ACC112 (cell line): ENCODE measurements around the gene PFDN6.
A peak's percentile ranks its signal among the peaks of the same experiment; 100 is the strongest.

Source experiments
- H2AFZ ChIP-seq: fragments of 200-600 bp; sonication (generic); one replicate; pipeline ENCODE4 v1.6.0; 2017; ENCODE audit warnings: antibody characterized with exemption, low read length; ENCODE audit not compliant: unreplicated experiment
- H3K27ac ChIP-seq: fragments of 200-600 bp; sonication (generic); 2 replicates; pipeline ENCODE4 v1.5.1; 2014; ENCODE audit warnings: low read depth, mild to moderate bottlenecking, antibody characterized with exemption, low read length, moderate library complexity
- H3K27me3 ChIP-seq: fragments of 200-600 bp; sonication (generic); 2 replicates; pipeline ENCODE4 v1.6.1; 2014; ENCODE audit warnings: mild to moderate bottlenecking, antibody characterized with exemption, low read length, moderate library complexity, mixed read lengths; ENCODE audit not compliant: insufficient read depth
- H3K36me3 ChIP-seq: fragments of 200-600 bp; sonication (generic); 2 replicates; pipeline ENCODE4 v1.6.1; 2016; ENCODE audit warnings: mild to moderate bottlenecking, antibody characterized with exemption, low read length, moderate library complexity, mixed read lengths; ENCODE audit not compliant: insufficient read depth
- H3K4me1 ChIP-seq: fragments of 200-600 bp; sonication (generic); one replicate; pipeline ENCODE4 v1.6.1; 2016; ENCODE audit warnings: low read length, mixed read lengths; ENCODE audit not compliant: insufficient read depth, unreplicated experiment, control insufficient read depth
- H3K4me3 ChIP-seq: fragments of 200-600 bp; sonication (generic); 2 replicates; pipeline ENCODE4 v1.5.1; 2014; ENCODE audit warnings: mild to moderate bottlenecking, low read depth, low read length
- H3K79me2 ChIP-seq: fragments of 200-600 bp; sonication (generic); one replicate; pipeline ENCODE4 v1.6.0; 2016; ENCODE audit warnings: low read length; ENCODE audit not compliant: control insufficient read depth, unreplicated experiment, insufficient read depth

The PFDN6 gene

GRCh38 chr6:33318426-33319073 is 29.1 kb downstream of the PFDN6 start:
- Histone ChIP-seq H3K4me1 (peaks cover 46% of the 10 kb centered on the region), H3K79me2 (peaks cover 47% of the 10 kb centered on the region), H2AFZ (no peak overlapping the region)

GRCh38 chr6:33319939-33320314 is 30.5 kb downstream of the PFDN6 start:
- Histone ChIP-seq H3K79me2 (peaks cover 37% of the 10 kb centered on the region), H3K4me1 (peaks cover 41% of the 10 kb centered on the region), H3K27me3 (no peaks in the 10 kb centered on the region), H3K27ac (peak overlapping the region; percentile 92), H3K4me3 (peak overlapping the region; percentile 43), H2AFZ (no peak overlapping the region), H3K36me3 (peaks cover 10% of the 10 kb centered on the region; the same call in 1 of the 2 replicates)

More at GRCh38 chr6:33318426-33319073, 29.1 kb downstream of the PFDN6 start:
- Histone ChIP-seq H3K36me3 (peaks cover 10% of the 10 kb centered on the region; the same call in 1 of the 2 replicates), H3K27ac (peak overlapping the region; percentile 77), H3K4me3 (peak overlapping the region; percentile 83), H3K27me3 (no peaks in the 10 kb centered on the region)

- no peaks in the 10 kb centered on the region for H3K27me3 ChIP-seq
- peaks cover 34% of the 10 kb centered on the region for H3K79me2 ChIP-seq
- H3K4me3 ChIP-seq = peak overlapping the region; percentile 95
- H2AFZ ChIP-seq = no peak overlapping the region
- peaks cover 38% of the 10 kb centered on the region for H3K4me1 ChIP-seq
- peak overlapping the region; percentile 92 for H3K27ac ChIP-seq
- H3K36me3 ChIP-seq = peaks cover 10% of the 10 kb centered on the region; the same call in 1 of the 2 replicates
Observed at GRCh38 chr6:33320315-33321181, 31.1 kb downstream of the PFDN6 start.

DNA sequence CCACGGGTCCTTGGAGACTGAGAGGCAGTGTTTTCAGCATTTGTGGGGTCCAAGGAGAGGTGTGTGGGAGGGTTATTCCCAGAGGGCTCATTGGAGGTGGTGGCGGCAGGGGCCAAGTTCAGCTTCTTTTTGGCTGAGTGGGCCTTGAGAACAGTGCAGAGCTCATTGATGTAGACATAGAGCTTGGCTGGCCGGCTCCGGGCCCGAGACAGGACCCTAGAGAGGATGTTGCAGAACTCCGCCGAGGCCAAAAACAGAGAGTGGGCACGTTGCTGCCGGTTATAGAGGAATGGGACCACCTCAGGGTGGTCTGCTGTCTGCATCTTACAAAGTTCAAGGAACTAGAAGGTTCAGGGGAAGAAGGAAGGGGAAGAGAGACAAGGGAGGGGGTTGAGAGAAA is 31.8 kb downstream of the PFDN6 start:
- peaks cover 38% of the 10 kb centered on the region for H3K4me1 ChIP-seq
- H3K27ac ChIP-seq = peak overlapping the region; percentile 92
- no peaks in the 10 kb centered on the region for H3K27me3 ChIP-seq
- no peak overlapping the region for H2AFZ ChIP-seq
- peaks cover 34% of the 10 kb centered on the region for H3K79me2 ChIP-seq
- peak overlapping the region; percentile 95 for H3K4me3 ChIP-seq
- H3K36me3 ChIP-seq = peaks cover 10% of the 10 kb centered on the region; the same call in 1 of the 2 replicates

- H2AFZ ChIP-seq = peak overlapping the region; percentile 78
- no peaks in the 10 kb centered on the region for H3K27me3 ChIP-seq
- peak overlapping the region; percentile 95 for H3K4me3 ChIP-seq
- H3K27ac ChIP-seq = no peak overlapping the region
- H3K4me1 ChIP-seq = peaks cover 31% of the 10 kb centered on the region
- peaks cover 33% of the 10 kb centered on the region for H3K79me2 ChIP-seq
- H3K36me3 ChIP-seq = peaks cover 10% of the 10 kb centered on the region; the same call in 1 of the 2 replicates
Observed at GRCh38 chr6:33323623-33323948, 34.2 kb downstream of the PFDN6 start.

- Histone ChIP-seq H3K27me3 (no peaks in the 10 kb centered on the region), H3K27ac (no peak overlapping the region), H2AFZ (peak overlapping the region; percentile 78), H3K36me3 (peaks cover 10% of the 10 kb centered on the region; the same call in 1 of the 2 replicates), H3K4me3 (peak overlapping the region; percentile 95), H3K4me1 (peaks cover 25% of the 10 kb centered on the region), H3K79me2 (peaks cover 28% of the 10 kb centered on the region)
Observed at GRCh38 chr6:33324125-33324524, 34.7 kb downstream of the PFDN6 start.

GRCh38 chr6:33329058-33329457 is 39.7 kb downstream of the PFDN6 start:
- no peaks in the 10 kb centered on the region for H3K27me3 ChIP-seq
- H3K4me1 ChIP-seq = no peaks in the 10 kb centered on the region
- H3K27ac ChIP-seq = no peak overlapping the region
- no peak overlapping the region for H2AFZ ChIP-seq
- H3K4me3 ChIP-seq = no peak overlapping the region
- no peaks in the 10 kb centered on the region for H3K79me2 ChIP-seq
- H3K36me3 ChIP-seq = no peaks in the 10 kb centered on the region

GRCh38 chr6:33330736-33331135 is 41.3 kb downstream of the PFDN6 start:
- H2AFZ ChIP-seq = no peak overlapping the region
- no peak overlapping the region for H3K4me3 ChIP-seq
- H3K79me2 ChIP-seq = no peaks in the 10 kb centered on the region
- H3K27ac ChIP-seq = no peak overlapping the region
- H3K27me3 ChIP-seq = no peaks in the 10 kb centered on the region
- no peaks in the 10 kb centered on the region for H3K4me1 ChIP-seq
- no peaks in the 10 kb centered on the region for H3K36me3 ChIP-seq

DNA sequence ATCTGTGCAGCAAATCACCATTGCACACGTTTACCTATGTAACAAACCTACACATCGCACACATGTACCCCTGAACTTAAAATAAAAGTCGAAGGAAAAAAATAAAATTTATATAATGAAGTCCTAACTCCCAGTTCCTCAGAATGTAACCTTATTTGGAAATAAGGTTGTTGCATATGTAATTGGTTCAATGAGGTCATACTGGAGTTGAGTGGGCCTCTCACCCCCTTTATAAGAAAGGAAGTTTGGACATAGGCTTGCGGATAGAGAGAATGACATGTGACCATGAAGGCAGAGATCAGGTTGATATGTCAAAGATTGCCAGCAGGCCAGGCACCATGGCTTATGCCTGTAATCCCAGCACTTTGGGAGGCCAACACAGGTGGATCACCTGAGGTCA is 44.3 kb downstream of the PFDN6 start:
- no peaks in the 10 kb centered on the region for H3K79me2 ChIP-seq
- H3K36me3 ChIP-seq = no peaks in the 10 kb centered on the region
- H3K4me3 ChIP-seq = no peak overlapping the region
- no peak overlapping the region for H3K27ac ChIP-seq
- no peak overlapping the region for H2AFZ ChIP-seq
- no peaks in the 10 kb centered on the region for H3K4me1 ChIP-seq
- H3K27me3 ChIP-seq = no peaks in the 10 kb centered on the region

DNA sequence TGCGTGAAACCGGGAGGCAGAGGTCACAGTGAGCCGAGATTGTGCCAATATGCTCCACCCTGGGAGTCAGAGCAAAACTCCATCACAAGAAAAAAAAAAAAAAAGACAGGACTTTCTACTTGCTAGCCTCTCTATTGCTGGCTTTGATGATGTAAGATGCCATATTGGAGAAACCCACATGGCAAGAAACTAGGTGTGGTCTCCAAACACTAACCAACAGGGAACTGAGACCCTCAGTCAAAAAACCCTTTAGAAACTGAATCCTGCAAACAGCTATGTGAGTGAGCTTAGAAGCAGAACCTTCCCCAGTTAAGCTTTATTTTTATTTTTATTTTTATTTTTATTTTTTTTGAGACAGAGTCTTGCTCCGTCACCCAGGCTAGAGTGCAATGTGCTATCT is 46.5 kb downstream of the PFDN6 start:
- Histone ChIP-seq H3K4me3 (no peak overlapping the region), H3K4me1 (no peaks in the 10 kb centered on the region), H3K27ac (no peak overlapping the region), H3K79me2 (no peaks in the 10 kb centered on the region), H3K27me3 (no peaks in the 10 kb centered on the region), H3K36me3 (no peaks in the 10 kb centered on the region), H2AFZ (no peak overlapping the region)

DNA sequence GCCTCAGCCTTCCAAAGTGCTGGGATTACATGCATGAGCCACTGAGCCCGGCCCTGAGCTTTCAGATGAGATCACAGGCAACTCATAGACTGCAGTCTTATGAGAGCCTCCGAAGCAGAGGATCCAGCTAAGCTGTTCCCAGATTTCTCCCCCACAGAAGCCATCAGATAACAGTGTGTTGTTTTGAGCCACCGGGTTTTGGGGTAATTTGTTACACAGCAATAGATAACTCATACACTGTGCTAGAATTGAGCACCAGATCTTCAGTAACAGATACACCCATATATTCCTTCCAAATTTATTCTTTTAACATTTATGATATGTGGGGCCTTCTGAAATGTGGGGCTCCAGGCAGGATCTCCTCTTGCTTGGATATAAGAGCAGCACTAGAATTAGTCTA is 47.1 kb downstream of the PFDN6 start:
- no peaks in the 10 kb centered on the region for H3K36me3 ChIP-seq
- no peaks in the 10 kb centered on the region for H3K27me3 ChIP-seq
- no peak overlapping the region for H2AFZ ChIP-seq
- no peak overlapping the region for H3K27ac ChIP-seq
- H3K79me2 ChIP-seq = no peaks in the 10 kb centered on the region
- H3K4me3 ChIP-seq = no peak overlapping the region
- no peaks in the 10 kb centered on the region for H3K4me1 ChIP-seq
